ENCODE data around the gene FGFR4. TPM values are rescaled to one million over a fixed set of nuclear protein-coding genes. Genes with fewer than 3 reads are reported as not detected.

The FGFR4 gene
- total and polyA plus RNA-seq, 2 of the 8 experiments (the other 6 are each of a cell fraction or from before 2014, with no cell fraction given), result 61.4 to 88.4 TPM

- TF ChIP-seq RAD21 (IDR thresholded peaks at IDR 0.05 in 1 of 2, conservative IDR thresholded peaks at IDR 0.05 in 1 of 2; ENCODE audit: low read depth in 2 of 2, low read length in 2 of 2), result no peak
- no peak for TF ChIP-seq SP4 (IDR thresholded peaks at IDR 0.05; ENCODE audit: low read length)
- no peak for TF ChIP-seq CBX8 (IDR thresholded peaks at IDR 0.05; ENCODE audit: borderline replicate concordance, low read depth, low read length)
- TF ChIP-seq ATF3 (IDR thresholded peaks at IDR 0.05; ENCODE audit: insufficient read depth, low read depth, low read length), result no peak
- no peak for TF ChIP-seq CHD1 (IDR thresholded peaks at IDR 0.05; ENCODE audit: low read depth, low read length)
- TF ChIP-seq, protein P1, sequence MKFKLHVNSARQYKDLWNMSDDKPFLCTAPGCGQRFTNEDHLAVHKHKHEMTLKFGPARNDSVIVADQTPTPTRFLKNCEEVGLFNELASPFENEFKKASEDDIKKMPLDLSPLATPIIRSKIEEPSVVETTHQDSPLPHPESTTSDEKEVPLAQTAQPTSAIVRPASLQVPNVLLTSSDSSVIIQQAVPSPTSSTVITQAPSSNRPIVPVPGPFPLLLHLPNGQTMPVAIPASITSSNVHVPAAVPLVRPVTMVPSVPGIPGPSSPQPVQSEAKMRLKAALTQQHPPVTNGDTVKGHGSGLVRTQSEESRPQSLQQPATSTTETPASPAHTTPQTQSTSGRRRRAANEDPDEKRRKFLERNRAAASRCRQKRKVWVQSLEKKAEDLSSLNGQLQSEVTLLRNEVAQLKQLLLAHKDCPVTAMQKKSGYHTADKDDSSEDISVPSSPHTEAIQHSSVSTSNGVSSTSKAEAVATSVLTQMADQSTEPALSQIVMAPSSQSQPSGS (IDR thresholded peaks at IDR 0.05; ENCODE audit: low read length), result no peak
- TF ChIP-seq HDAC2 (IDR thresholded peaks at IDR 0.05; ENCODE audit: borderline replicate concordance in 1 of 2, low read depth in 2 of 2, low read length in 2 of 2), result no peak
- TF ChIP-seq KDM4A (IDR thresholded peaks at IDR 0.05; ENCODE audit: low read depth, low read length, severe bottlenecking), result peak; percentile 34
Observed at GRCh38 chr5:177133096-177133852, 46.6 kb downstream of the FGFR4 start, which contains the start of gene NSD1 (continued).
